ENCODE results near the gene GON7.
A peak's percentile ranks its signal among the peaks of the same experiment; 100 is the strongest.

GON7 gene

GRCh38 chr14:93195316-93195999, 11.4 kb downstream of the GON7 start:
- no peak for TF ChIP-seq POLR2A (IDR thresholded peaks at IDR 0.05; ENCODE audit: extremely low read depth, insufficient read length)
- no peak for TF ChIP-seq MYC (IDR thresholded peaks at IDR 0.05; ENCODE audit: low read depth, low read length)
- no peak for TF ChIP-seq MAX (IDR thresholded peaks at IDR 0.05; ENCODE audit: low read depth, low read length)
- no peak for TF ChIP-seq CTCF (IDR thresholded peaks at IDR 0.05; ENCODE audit: low read depth, low read length)
- DNase-seq (ENCODE audit: low read depth), result no peak

GRCh38 chr14:93186956-93187355, 19.9 kb downstream of the GON7 start:
- TF ChIP-seq MAX (IDR thresholded peaks at IDR 0.05; ENCODE audit: low read depth, low read length) (no peak), CTCF (IDR thresholded peaks at IDR 0.05; ENCODE audit: low read depth, low read length) (no peak), MYC (IDR thresholded peaks at IDR 0.05; ENCODE audit: low read depth, low read length) (no peak), POLR2A (IDR thresholded peaks at IDR 0.05; ENCODE audit: extremely low read depth, insufficient read length) (no peak)
- DNase-seq (ENCODE audit: low read depth), result no peak
- no peak overlapping the region for H3K4me3 ChIP-seq (ENCODE audit: low read depth, low read length)

More at GRCh38 chr14:93195316-93195999, 11.4 kb downstream of the GON7 start:
- H3K4me3 ChIP-seq (ENCODE audit: low read depth, low read length), result no peak overlapping the region

- H3K4me3 ChIP-seq (ENCODE audit: low read depth, low read length), result no peak overlapping the region
- DNase-seq (ENCODE audit: low read depth), result no peak
- TF ChIP-seq POLR2A (IDR thresholded peaks at IDR 0.05; ENCODE audit: extremely low read depth, insufficient read length), result no peak
Measured at GRCh38 chr14:93186466-93186865, 20.4 kb downstream of the GON7 start.

GRCh38 chr14:93185349-93185720, 21.5 kb downstream of the GON7 start:
- DNase-seq (ENCODE audit: low read depth), result no peak
- H3K4me3 ChIP-seq (ENCODE audit: low read depth, low read length), result peak overlapping the region; percentile 94
- no peak for TF ChIP-seq CTCF (IDR thresholded peaks at IDR 0.05; ENCODE audit: low read depth, low read length)
- no peak for TF ChIP-seq MYC (IDR thresholded peaks at IDR 0.05; ENCODE audit: low read depth, low read length)
- no peak for TF ChIP-seq POLR2A (IDR thresholded peaks at IDR 0.05; ENCODE audit: extremely low read depth, insufficient read length)
- no peak for TF ChIP-seq MAX (IDR thresholded peaks at IDR 0.05; ENCODE audit: low read depth, low read length)

GRCh38 chr14:93184391-93185348, 22.2 kb downstream of the GON7 start, which contains the start of the genes LYSET and MOAP1:
LYSET (plus strand) TSS chr14:93185317; CDS start chr14:93185406, 89 bp downstream.
MOAP1 (minus strand) TSS chr14:93184897; CDS start chr14:93184242, 655 bp downstream.
- H3K4me3 ChIP-seq (ENCODE audit: low read depth, low read length), result peak within 1 kb of the TSS; percentile 94
- peak; percentile 93 for DNase-seq (ENCODE audit: low read depth)
- TF ChIP-seq MAX (IDR thresholded peaks at IDR 0.05; ENCODE audit: low read depth, low read length) (peak; percentile 27), CTCF (IDR thresholded peaks at IDR 0.05; ENCODE audit: low read depth, low read length) (no peak), MYC (IDR thresholded peaks at IDR 0.05; ENCODE audit: low read depth, low read length) (peak; percentile 26; the same call in 1 of the 2 replicates), POLR2A (IDR thresholded peaks at IDR 0.05; ENCODE audit: extremely low read depth, insufficient read length) (peak; percentile 77)
